Neuronal stem cell (in vitro differentiated cells): ENCODE results near the gene KIAA0930.

Experiments
- DNase-seq: peaks from one replicate; pipeline ENCODE4 v3.0.0-alpha.2; 2013; ENCODE audit warnings: low spot score
- H2AFZ ChIP-seq: one replicate; pipeline ENCODE4 v1.6.1; 2013; ENCODE audit warnings: mild to moderate bottlenecking, low read length, inconsistent platforms
- H2AK5ac ChIP-seq: 2 replicates; pipeline ENCODE4 v1.6.1; 2013; ENCODE audit warnings: low read depth, mild to moderate bottlenecking, inconsistent platforms, low read length, moderate library complexity, mixed read lengths
- H2BK120ac ChIP-seq: 2 replicates; pipeline ENCODE4 v1.6.1; 2013; ENCODE audit warnings: low read depth, mild to moderate bottlenecking, inconsistent platforms, low read length, moderate library complexity, mixed read lengths
- H2BK12ac ChIP-seq: one replicate; pipeline ENCODE4 v1.6.1; 2013; ENCODE audit warnings: low read length, inconsistent platforms
- H2BK15ac ChIP-seq: 2 replicates; pipeline ENCODE4 v1.6.1; 2013; ENCODE audit warnings: mild to moderate bottlenecking, low read length, inconsistent platforms, mixed read lengths
- H2BK5ac ChIP-seq: one replicate; pipeline ENCODE4 v1.6.1; 2013; ENCODE audit warnings: inconsistent platforms, mild to moderate bottlenecking, low read length, moderate library complexity
- H3K14ac ChIP-seq: one replicate; pipeline ENCODE4 v1.6.1; 2013; ENCODE audit warnings: low read length, inconsistent platforms
- H3K18ac ChIP-seq: 2 replicates; pipeline ENCODE4 v1.6.1; 2013; ENCODE audit warnings: low read length, inconsistent platforms
- H3K23ac ChIP-seq: 2 replicates; pipeline ENCODE4 v1.6.1; 2013; ENCODE audit warnings: low read depth, mild to moderate bottlenecking, mixed read lengths, low read length, inconsistent platforms; ENCODE audit not compliant: poor library complexity
- H3K27ac ChIP-seq: replicated peaks from 3 replicates; pipeline ENCODE4 v1.5.1; 2013; ENCODE audit warnings: low read length, inconsistent platforms
- H3K27me3 ChIP-seq, 3 experiments: 2 replicates each; pipeline ENCODE4 v1.6.1; 2013; ENCODE audit warnings: low read length in 3 of 3, mild to moderate bottlenecking in 2 of 3, inconsistent platforms in 1 of 3, low read depth in 1 of 3, mixed read lengths in 1 of 3, moderate library complexity in 1 of 3; ENCODE audit not compliant: control insufficient read depth in 3 of 3, insufficient read depth in 3 of 3
- H3K36me3 ChIP-seq, 2 donors: replicated peaks in 1 of 2; 2 replicates each; pipeline ENCODE4 v1.6.1; 2013; ENCODE audit warnings: low read length in 2 of 2; ENCODE audit not compliant: control insufficient read depth in 2 of 2, insufficient read depth in 2 of 2
- H3K4ac ChIP-seq: 2 replicates; pipeline ENCODE4 v1.6.1; 2013; ENCODE audit warnings: inconsistent platforms, mild to moderate bottlenecking, low read length, moderate library complexity
- H3K4me1 ChIP-seq, 2 donors: 1 replicate in 1 of 2; 2 replicates in 1 of 2; pipeline ENCODE4 v1.6.1; 2013; ENCODE audit warnings: low read length in 2 of 2, low read depth in 1 of 2; ENCODE audit not compliant: control insufficient read depth in 2 of 2, insufficient read depth in 1 of 2
- H3K4me2 ChIP-seq: one replicate; pipeline ENCODE4 v1.6.1; 2013; ENCODE audit warnings: mild to moderate bottlenecking, low read length, inconsistent platforms; ENCODE audit not compliant: insufficient read depth, poor library complexity, severe bottlenecking
- H3K4me3 ChIP-seq, 2 donors: 2 replicates each; pipeline ENCODE4 v1.5.1; 2013; ENCODE audit warnings: low read length in 2 of 2, mild to moderate bottlenecking in 2 of 2, inconsistent platforms in 1 of 2, moderate library complexity in 1 of 2
- H3K79me1 ChIP-seq: one replicate; pipeline ENCODE4 v1.6.1; 2013; ENCODE audit warnings: low read depth, mild to moderate bottlenecking, inconsistent platforms, low read length, moderate library complexity
- H3K9ac ChIP-seq: one replicate; pipeline ENCODE4 v1.6.1; 2013; ENCODE audit warnings: mild to moderate bottlenecking, low read depth, low read length, inconsistent platforms; ENCODE audit not compliant: poor library complexity
- H3K9me3 ChIP-seq, 2 donors: replicated peaks in 1 of 2; 2 replicates each; pipeline versions ENCODE3 to v1.6.1; 2013; ENCODE audit warnings: low read length in 2 of 2, mild to moderate bottlenecking in 2 of 2, inconsistent platforms in 1 of 2, low read depth in 1 of 2, mixed read lengths in 1 of 2, moderate library complexity in 1 of 2; ENCODE audit not compliant: control insufficient read depth in 2 of 2, insufficient read depth in 1 of 2
- H4K8ac ChIP-seq: one replicate; pipeline ENCODE4 v1.6.1; 2013; ENCODE audit warnings: low read depth, mild to moderate bottlenecking, inconsistent platforms, low read length, moderate library complexity
- H4K91ac ChIP-seq: one replicate; pipeline ENCODE4 v1.6.1; 2013; ENCODE audit warnings: low read length, low read depth, mild to moderate bottlenecking, inconsistent platforms; ENCODE audit not compliant: poor library complexity
- WGBS, 2 donors: extraction: QIAGEN DNeasy Blood & Tissue Kit; methylation state at CpG; one replicate each; pipeline ENCODE4 v1.1.7; 2013; ENCODE audit warnings: missing lambda C conversion rate in 2 of 2, mixed read lengths in 1 of 2; ENCODE audit not compliant: insufficient read length in 2 of 2, insufficient replicate concordance in 1 of 2; ENCODE audit errors: extremely low coverage in 2 of 2; 5-methylcytosine and 5-hydroxymethylcytosine counted together

KIAA0930 gene

DNA sequence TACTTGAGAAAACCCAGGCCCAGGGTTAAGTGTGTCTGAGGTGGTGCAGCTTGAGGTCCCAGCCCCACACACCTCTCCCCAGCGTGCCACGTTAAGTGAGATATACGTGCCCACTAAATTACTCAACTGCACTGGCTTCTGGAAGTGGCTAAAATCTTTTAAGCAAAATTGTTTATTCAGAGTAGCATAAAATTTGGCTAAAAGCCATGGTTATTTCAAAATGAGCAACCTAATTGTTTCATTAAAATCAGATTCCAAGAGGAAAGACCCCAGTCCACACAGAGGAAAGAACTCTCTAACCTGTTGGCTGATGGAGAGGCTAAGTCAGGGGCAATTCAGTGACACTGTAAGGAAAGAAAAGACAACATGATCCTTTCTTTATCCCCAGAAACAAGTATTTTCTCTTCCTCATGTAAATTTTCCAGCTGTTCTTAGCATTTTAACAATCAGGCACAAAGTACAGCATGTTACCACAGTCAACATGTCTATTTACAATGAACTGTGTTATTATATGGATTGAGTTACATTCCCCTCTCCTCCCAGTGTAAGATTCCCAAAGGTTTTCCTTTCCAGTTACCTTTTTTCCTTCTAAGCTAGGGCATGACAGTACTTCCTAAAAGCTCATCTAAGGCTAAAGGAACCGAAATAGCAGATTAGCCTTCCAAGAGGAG, 50.4 kb downstream of the KIAA0930 start:
- Histone ChIP-seq H3K4me2 (no peak overlapping the region), H3K9ac (no peak overlapping the region), H3K23ac (no peak overlapping the region), H3K4ac (no peak overlapping the region), H2AFZ (no peak overlapping the region), H3K4me3 (no peak overlapping the region), H3K4me1 (peaks cover 0 to 5% of the 10 kb centered on the region in 2 donors), H3K14ac (no peak overlapping the region), H3K27me3 (no peaks in the 10 kb centered on the region), H3K27ac (no peak overlapping the region), H3K36me3 (peaks cover 6 to 33% of the 10 kb centered on the region in 2 donors), H2BK12ac (no peak overlapping the region), H2AK5ac (no peak overlapping the region), H4K91ac (no peak overlapping the region), H4K8ac (no peak overlapping the region), H3K79me1 (no peaks in the 10 kb centered on the region), H3K18ac (no peak overlapping the region), H2BK120ac (no peak overlapping the region), H3K9me3 (no peaks in the 10 kb centered on the region), H2BK5ac (no peak overlapping the region), H2BK15ac (no peak overlapping the region)
- no CpG with 5 or more reads among the region's 4 CpGs for WGBS, 2 donors
- DNase-seq, result no peak

DNA sequence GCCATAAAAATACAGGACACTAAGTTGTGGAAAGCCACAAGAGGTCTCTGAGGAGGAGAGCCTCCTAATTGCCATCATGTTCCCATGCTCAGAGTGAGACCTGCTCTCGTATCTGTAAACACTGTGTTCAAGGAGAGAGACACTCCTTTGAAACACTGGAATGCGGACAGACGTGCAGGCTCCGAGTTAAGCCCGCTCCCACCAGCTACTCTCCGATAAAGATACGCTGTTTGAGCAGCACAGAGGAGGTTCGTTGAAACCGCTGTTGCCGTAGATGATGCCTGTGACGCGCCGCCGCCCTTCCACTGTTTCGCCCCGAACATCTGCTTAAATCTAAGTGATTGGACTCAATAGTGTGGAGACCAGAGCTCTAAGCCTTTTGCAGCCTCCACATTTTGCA, 51.9 kb downstream of the KIAA0930 start:
- Histone ChIP-seq H2BK12ac (no peak overlapping the region), H3K4me1 (peaks cover 0 to 5% of the 10 kb centered on the region in 2 donors), H4K91ac (no peak overlapping the region), H3K14ac (no peak overlapping the region), H3K27ac (no peak overlapping the region), H3K9ac (no peak overlapping the region), H3K36me3 (peaks cover 12 to 48% of the 10 kb centered on the region in 2 donors), H2BK15ac (no peak overlapping the region), H3K4me3 (no peak overlapping the region), H3K4ac (no peak overlapping the region), H3K27me3 (no peaks in the 10 kb centered on the region), H2AK5ac (no peak overlapping the region), H2BK5ac (no peak overlapping the region), H2AFZ (no peak overlapping the region), H3K23ac (no peak overlapping the region), H3K9me3 (peaks cover 0 to 2% of the 10 kb centered on the region in 2 donors), H3K4me2 (no peak overlapping the region), H4K8ac (no peak overlapping the region), H3K79me1 (no peaks in the 10 kb centered on the region), H3K18ac (no peak overlapping the region), H2BK120ac (no peak overlapping the region)
- no CpG with 5 or more reads among the region's 16 CpGs for WGBS, 2 donors
- DNase-seq, result no peak

DNA sequence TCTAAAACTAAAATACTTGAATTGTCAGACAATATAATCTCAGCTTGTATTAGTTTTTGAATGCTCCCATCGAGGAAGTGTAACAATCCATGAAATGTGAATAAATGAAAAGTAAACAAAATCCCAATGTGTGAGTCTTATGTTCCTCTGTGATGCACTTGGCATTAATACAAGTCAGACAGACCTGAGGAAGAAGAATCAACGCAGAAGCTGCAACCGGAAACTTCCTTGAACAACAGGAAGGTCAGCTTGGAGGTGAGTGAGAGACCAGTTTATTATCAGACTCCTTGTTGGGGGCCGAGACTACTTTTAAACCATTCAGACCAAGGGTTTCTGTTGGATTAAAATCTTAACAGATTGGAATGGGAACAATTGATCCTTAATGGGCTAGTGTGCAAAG, 52.8 kb downstream of the KIAA0930 start:
- Histone ChIP-seq H3K4me3 (no peak overlapping the region), H3K4ac (no peak overlapping the region), H3K79me1 (no peaks in the 10 kb centered on the region), H2BK120ac (no peak overlapping the region), H3K4me1 (peaks cover 0 to 2% of the 10 kb centered on the region in 2 donors), H3K23ac (no peak overlapping the region), H3K9me3 (peaks cover 0 to 2% of the 10 kb centered on the region in 2 donors), H3K36me3 (peaks cover 13 to 57% of the 10 kb centered on the region in 2 donors), H3K27ac (no peak overlapping the region), H2BK15ac (no peak overlapping the region), H3K18ac (no peak overlapping the region), H2BK12ac (no peak overlapping the region), H3K14ac (no peak overlapping the region), H2AFZ (no peak overlapping the region), H2BK5ac (no peak overlapping the region), H3K27me3 (no peaks in the 10 kb centered on the region), H4K8ac (no peak overlapping the region), H3K4me2 (no peak overlapping the region), H3K9ac (no peak overlapping the region), H2AK5ac (no peak overlapping the region), H4K91ac (no peak overlapping the region)
- WGBS, 2 donors, result no CpG with 5 or more reads among the region's 4 CpGs
- no peak for DNase-seq

DNA sequence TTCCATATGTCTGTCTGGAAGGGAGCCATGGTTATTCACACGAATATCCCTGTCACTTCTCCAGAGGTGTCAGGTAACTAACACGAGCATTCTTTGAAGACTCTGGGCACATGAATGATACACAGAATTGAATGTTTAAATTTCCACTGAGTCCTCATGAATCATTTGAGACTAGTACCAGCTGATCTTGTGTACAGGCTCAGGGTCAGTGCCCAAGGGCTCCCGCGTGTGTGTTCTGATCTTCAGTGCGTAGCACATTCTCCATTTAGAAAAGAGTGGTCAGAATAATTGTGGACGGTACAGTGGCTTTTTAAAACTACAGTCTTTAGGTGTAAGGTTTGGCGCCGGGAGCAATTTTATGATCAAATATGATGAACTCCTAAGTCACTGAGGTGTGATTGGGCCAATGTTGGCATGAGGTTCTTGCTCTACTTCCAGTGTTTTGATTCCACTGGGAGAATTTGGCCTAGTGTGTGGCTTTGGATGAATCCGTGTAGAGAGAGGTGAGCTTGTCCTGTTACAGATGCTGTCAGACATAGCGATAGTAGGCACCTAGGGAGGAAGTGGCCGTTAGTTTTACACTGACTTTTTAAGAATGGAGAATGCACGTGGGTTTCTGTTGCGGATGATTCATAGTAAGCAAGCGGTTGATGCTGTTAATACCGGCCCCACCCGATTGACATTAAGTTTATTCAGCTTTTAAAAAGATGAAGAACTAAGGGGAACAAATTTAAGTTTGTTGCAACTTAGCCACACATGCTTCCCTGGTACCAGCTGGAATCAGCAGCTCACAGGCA, 54.8 kb downstream of the KIAA0930 start:
- WGBS, 2 donors, result no CpG with 5 or more reads among the region's 16 CpGs
- Histone ChIP-seq H3K27me3 (no peaks in the 10 kb centered on the region), H3K36me3 (peaks cover 22 to 74% of the 10 kb centered on the region in 2 donors), H3K9ac (no peak overlapping the region), H3K4me1 (no peaks in the 10 kb centered on the region), H3K4ac (no peak overlapping the region), H2BK5ac (no peak overlapping the region), H2BK15ac (no peak overlapping the region), H2BK120ac (no peak overlapping the region), H3K4me3 (no peak overlapping the region), H2AK5ac (no peak overlapping the region), H3K79me1 (no peaks in the 10 kb centered on the region), H3K4me2 (no peak overlapping the region), H3K27ac (no peak overlapping the region), H3K9me3 (peaks cover 0 to 4% of the 10 kb centered on the region in 2 donors), H3K14ac (no peak overlapping the region), H4K91ac (no peak overlapping the region), H2AFZ (no peak overlapping the region), H3K18ac (no peak overlapping the region), H3K23ac (no peak overlapping the region), H4K8ac (no peak overlapping the region), H2BK12ac (no peak overlapping the region)
- DNase-seq, result no peak
